Mucosa of gallbladder (tissue), 1 donor: Measurements from ENCODE around the gene NPEPPS. TPM values are rescaled to one million over a fixed set of nuclear protein-coding genes. Genes with fewer than 3 reads are reported as not detected.
"Not testable (repeated sequence)": the region's sequence is repeated elsewhere in the genome, so short reads cannot be mapped to it uniquely, and the experiment has no call there.

ENCODE experiments used
- DNase-seq: peaks from one replicate; pipeline ENCODE4 v3.0.0-alpha.2; 2020; ENCODE audit warnings: low spot score
- total RNA-seq: library from RNA; stranded (reverse); gene quantifications from one replicate; pipeline ENCODE4 v1.2.1, GENCODE V29; 2021
- donor health status: DM: no; HTN: no; CAD: no.

Gene NPEPPS, protein sequence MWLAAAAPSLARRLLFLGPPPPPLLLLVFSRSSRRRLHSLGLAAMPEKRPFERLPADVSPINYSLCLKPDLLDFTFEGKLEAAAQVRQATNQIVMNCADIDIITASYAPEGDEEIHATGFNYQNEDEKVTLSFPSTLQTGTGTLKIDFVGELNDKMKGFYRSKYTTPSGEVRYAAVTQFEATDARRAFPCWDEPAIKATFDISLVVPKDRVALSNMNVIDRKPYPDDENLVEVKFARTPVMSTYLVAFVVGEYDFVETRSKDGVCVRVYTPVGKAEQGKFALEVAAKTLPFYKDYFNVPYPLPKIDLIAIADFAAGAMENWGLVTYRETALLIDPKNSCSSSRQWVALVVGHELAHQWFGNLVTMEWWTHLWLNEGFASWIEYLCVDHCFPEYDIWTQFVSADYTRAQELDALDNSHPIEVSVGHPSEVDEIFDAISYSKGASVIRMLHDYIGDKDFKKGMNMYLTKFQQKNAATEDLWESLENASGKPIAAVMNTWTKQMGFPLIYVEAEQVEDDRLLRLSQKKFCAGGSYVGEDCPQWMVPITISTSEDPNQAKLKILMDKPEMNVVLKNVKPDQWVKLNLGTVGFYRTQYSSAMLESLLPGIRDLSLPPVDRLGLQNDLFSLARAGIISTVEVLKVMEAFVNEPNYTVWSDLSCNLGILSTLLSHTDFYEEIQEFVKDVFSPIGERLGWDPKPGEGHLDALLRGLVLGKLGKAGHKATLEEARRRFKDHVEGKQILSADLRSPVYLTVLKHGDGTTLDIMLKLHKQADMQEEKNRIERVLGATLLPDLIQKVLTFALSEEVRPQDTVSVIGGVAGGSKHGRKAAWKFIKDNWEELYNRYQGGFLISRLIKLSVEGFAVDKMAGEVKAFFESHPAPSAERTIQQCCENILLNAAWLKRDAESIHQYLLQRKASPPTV
- total RNA-seq = 117 TPM

GRCh38 chr17:47530557-47531232, at the start of gene NPEPPS:
Gene NPEPPS, plus strand, starts transcription at chr17:47531108. Its CDS starts 193 bp downstream, at chr17:47531301.
- peak; percentile 87 for DNase-seq

DNA sequence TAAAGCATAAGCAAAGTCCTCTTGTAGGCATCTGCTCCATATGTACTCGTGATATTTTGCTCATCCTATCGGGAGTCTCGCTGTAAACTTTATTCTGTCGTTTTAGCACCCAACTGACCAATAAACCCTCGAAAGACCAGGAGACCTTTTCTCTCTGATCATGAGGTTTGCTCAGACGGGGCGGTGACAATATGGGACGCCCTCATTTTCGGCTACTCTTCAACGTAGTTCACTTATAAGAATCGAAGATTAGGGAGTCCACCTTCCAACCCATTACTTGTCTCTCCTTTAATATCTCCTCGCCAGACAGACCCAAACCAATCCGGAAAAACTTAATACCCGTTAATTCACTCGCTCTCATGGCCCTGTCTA, 39.1 kb upstream of the NPEPPS start:
- not testable (repeated sequence) for DNase-seq

- not testable (repeated sequence) for DNase-seq
These were observed 31.8 kb upstream of the NPEPPS start for GRCh38 chr17:47499074-47499473.

GRCh38 chr17:47499494-47499893, 31.4 kb upstream of the NPEPPS start:
- not testable (repeated sequence) for DNase-seq

DNA sequence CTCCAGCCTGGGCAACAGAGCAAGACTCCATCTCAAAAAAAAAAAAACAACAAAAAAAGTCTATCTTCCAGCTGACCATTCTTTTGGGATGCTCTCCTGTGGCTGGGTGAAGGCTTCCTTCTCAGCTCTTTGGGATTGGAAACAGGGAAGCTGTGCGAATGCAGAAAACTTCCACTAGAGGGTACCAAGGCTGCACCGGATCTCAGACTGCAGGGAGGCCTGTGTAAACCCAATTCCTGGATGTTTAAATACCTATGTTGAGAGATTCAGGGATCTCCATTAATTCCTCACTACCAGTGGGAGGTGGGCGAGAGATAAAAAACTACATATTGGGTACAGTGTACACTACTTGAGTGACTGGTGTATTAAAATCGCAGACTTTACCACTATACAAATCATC, 30.3 kb upstream of the NPEPPS start:
- not testable (repeated sequence) for DNase-seq

DNA sequence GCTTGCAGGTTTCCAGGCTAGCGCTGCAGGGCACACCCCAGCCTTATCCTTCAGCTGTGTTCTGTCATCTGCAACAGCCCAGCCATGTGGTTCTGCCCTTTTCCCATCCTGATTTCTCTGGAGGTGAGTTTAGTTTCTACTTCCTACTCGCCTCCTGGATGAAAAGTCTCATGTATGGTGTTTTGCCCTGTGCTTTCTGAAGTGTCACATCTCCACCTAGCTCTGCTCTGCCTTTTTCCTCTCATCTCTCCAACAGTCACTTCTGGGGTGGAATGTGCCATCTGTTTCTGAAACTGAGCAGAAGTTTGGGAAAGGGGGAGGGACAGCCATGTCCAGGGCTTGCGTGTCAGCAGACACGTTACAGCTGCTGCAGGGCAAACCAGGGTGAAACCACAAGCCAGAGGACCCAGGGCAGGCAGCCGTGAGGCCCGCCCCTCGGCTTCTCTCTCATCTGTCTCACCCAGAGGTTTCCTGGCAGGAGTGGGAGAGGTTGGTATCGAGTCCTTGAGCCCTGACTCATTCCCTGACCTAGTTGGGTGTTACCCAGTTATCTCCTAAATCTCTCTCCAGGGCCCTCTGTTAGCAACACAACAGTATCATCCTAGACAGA, 28.7 kb upstream of the NPEPPS start:
- DNase-seq = peak; percentile 56

DNA sequence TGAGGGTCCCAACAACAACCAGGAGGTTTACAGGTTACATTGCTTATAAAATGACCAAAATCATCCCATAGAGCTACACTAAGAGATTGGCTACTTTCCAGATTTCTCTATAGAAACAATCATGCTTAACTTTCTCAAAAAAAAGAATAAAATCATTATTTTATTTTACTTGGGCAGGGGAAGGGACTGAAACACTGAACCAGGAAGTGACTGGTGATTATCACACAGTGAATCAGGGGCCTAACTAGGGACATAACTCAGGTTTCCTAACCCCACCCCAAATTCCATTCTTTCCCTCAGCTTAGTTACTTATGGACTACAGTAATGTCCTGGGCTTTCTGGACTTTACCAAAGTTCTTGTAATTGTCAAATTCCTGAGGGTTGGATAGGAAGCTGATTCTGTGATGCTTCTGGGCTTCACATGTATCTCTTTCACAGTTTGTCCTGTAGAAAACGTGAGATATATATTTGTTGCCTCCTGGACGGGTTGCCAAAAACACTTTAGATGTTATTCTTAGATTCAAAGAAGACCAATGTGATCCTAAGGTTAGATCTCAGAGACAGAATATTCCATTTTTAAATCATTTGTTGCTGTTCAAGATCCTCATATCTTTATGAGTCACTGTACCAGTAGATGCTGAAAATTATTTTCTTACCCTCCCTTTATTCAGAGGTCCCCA, 28.0 kb upstream of the NPEPPS start:
- not testable (repeated sequence) for DNase-seq

- not testable (repeated sequence) for DNase-seq
These were observed 19.2 kb upstream of the NPEPPS start for GRCh38 chr17:47511701-47512146.

- DNase-seq = not testable (repeated sequence)
These were observed 17.6 kb upstream of the NPEPPS start for GRCh38 chr17:47513301-47513700.

- DNase-seq = not testable (repeated sequence)
These were observed 12.0 kb upstream of the NPEPPS start for GRCh38 chr17:47518880-47519279.

DNA sequence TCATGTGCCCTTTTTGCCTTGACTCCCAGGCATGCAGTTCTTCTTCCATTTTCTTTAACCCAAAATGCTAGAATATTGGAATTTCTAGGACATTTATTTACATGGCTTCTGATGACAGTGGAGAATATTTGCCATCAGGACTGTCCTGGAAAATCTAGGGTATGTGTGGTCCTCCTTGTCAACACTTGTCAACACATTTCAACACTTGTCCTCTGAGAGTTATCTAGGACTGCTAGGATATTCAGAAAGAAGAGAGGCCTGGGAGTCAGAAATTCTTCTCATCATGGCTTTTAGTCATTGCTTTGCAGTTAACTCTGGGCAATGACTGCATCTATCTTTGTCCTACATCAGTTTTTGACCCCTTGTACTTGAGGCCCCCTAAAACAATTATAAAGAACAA, 11.5 kb upstream of the NPEPPS start:
- DNase-seq = not testable (repeated sequence)

GRCh38 chr17:47520279-47520678, 10.6 kb upstream of the NPEPPS start:
- DNase-seq = not testable (repeated sequence)

- not testable (repeated sequence) for DNase-seq
These were observed 9.5 kb upstream of the NPEPPS start for GRCh38 chr17:47521434-47521833.

DNA sequence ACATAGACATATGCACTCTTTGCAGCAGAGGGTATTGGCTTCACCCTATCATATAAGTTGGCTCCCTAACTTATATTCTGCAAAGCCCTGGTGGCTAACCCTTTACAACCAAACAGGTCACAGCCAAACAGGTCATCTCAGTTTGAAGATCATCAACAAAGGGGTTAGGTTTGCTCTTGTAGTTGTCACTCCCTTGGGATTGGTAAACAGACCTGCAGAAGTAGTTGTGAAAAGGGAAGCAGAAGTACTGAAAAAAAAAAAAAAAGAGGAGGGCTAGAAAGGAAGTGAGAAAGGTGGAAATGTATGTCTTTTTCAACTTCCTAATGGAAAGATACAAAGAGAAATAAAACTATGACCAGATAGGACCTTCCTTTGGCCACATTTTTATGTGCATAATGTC, 8.6 kb upstream of the NPEPPS start:
- DNase-seq = not testable (repeated sequence)

DNA sequence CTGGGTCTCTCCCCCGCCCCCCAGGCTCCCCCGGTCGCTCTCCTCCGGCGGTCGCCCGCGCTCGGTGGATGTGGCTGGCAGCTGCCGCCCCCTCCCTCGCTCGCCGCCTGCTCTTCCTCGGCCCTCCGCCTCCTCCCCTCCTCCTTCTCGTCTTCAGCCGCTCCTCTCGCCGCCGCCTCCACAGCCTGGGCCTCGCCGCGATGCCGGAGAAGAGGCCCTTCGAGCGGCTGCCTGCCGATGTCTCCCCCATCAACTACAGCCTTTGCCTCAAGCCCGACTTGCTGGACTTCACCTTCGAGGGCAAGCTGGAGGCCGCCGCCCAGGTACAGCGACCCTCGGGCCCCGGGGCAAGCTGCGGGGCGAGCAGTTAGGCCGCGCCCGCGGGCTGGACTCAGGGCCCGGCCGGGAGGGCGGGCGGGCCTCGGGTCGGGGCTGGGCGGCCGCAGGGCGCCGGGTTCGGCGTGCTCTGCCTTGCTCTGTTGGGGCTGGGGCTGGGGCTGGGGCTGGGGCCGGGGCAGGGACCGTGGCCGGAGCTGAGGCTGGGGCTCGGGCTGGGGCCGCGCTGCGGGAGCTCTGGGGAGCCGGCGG, 419 bp downstream of the NPEPPS start:
- not testable (repeated sequence) for DNase-seq

DNA sequence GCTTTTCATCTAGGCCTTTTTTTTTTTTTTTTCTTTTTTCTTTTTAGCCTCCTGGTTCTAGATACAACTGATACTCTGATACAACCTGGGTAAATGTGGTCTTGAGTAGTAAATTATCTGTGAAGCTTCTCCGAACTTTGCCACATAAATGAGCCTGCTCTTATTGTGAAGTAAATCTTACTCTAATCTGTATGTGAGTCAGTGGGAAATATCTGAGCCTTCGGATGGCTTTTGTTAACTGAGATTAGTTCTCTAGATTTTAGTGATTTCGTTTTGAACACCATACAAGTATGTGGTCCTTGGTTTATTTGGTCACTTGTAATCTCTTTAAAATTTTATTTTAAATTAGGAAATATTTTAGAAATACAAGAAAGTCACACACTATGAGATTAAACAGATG, 8.2 kb downstream of the NPEPPS start:
- DNase-seq = not testable (repeated sequence)

- not testable (repeated sequence) for DNase-seq
These were observed 10.8 kb downstream of the NPEPPS start for GRCh38 chr17:47541676-47542075.

- DNase-seq = not testable (repeated sequence)
These were observed 13.4 kb downstream of the NPEPPS start for GRCh38 chr17:47544327-47544726.

DNA sequence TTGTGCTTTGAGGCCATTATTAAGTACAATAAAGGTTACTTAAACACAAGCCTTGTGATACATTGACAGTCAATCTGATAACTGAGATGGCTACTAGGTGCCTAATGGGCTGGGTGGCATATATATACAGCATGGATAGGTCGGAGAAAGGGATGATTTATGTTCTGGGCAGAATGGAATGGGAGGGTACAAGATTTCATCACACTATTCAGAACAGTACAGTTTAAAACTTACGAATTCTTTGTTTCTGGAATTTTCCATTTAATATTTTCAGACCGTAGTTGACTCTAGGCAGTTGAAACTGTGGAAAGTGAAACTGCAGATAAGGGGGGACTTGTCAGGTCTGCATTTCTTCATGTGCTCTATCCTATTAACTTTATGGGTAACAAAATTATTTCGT, 23.8 kb downstream of the NPEPPS start:
- DNase-seq = not testable (repeated sequence)

DNA sequence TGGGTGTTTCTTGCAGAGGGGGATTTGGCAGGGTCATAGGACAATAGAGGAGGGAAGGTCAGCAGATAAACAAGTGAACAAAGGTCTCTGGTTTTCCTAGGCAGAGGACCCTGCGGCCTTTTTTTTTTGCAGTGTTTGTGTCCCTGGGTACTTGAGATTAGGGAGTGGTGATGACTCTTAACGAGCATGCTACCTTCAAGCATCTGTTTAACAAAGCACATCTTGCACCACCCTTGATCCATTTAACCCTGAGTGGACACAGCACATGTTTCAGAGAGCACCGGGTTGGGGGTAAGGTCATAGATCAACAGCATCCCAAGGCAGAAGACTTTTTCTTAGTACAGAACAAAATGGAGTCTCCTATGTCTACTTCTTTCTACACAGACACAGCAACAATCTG, 25.2 kb downstream of the NPEPPS start:
- DNase-seq = not testable (repeated sequence)
